A673 (cell line): ENCODE measurements around the gene CCDC116. TPM values are rescaled to one million over a fixed set of nuclear protein-coding genes. Genes with fewer than 3 reads are reported as not detected.
"Not testable (repeated sequence)": the region's sequence is repeated elsewhere in the genome, so short reads cannot be mapped to it uniquely, and the experiment has no call there.

Experiments used
- BruUV-seq: library from RNA; stranded (reverse); fragments of 400-500 nt; replicated peaks from 2 replicates; lab custom pipeline; 2021; lab: Mats Ljungman, UMichigan
- CTCF ChIA-PET: fragments of 300-600 bp; sonication (Branson Sonifier 250); formaldehyde crosslinking; loops from one replicate; lab custom pipeline; 2022; ENCODE audit warnings: antibody characterized with exemption; lab: Charles Lee
- POLR2A ChIA-PET: fragments of 300-600 bp; sonication (Branson Sonifier 250); formaldehyde crosslinking; loops from one replicate; lab custom pipeline; 2022; ENCODE audit warnings: antibody characterized with exemption; ENCODE audit not compliant: low non-redundant PET; lab: Charles Lee
- DNase-seq: peaks from one replicate; pipeline ENCODE4 v3.0.0-alpha.2; 2015; ENCODE audit warnings: low spot score
- H3K27ac ChIP-seq: fragments of 200-600 bp; sonication (generic); 2 replicates; pipeline ENCODE4 v1.5.1; 2016; ENCODE audit warnings: mixed run types, low read depth, mild to moderate bottlenecking, mixed read lengths, antibody characterized with exemption, low read length; ENCODE audit not compliant: poor library complexity, severe bottlenecking
- H3K27me3 ChIP-seq: fragments of 200-600 bp; sonication (generic); replicated peaks from 2 replicates; pipeline ENCODE4 v1.6.1; 2017; ENCODE audit warnings: mixed run types, low read depth, mild to moderate bottlenecking, mixed read lengths, antibody characterized with exemption, low read length; ENCODE audit not compliant: insufficient read depth, poor library complexity
- H3K36me3 ChIP-seq: fragments of 200-600 bp; sonication (generic); 2 replicates; pipeline ENCODE4 v1.6.1; 2016; ENCODE audit warnings: mixed run types, mild to moderate bottlenecking, mixed read lengths, antibody characterized with exemption, low read length; ENCODE audit not compliant: insufficient read depth, poor library complexity, severe bottlenecking
- H3K4me1 ChIP-seq: fragments of 200-600 bp; sonication (generic); 2 replicates; pipeline ENCODE4 v1.6.1; 2017; ENCODE audit warnings: mixed run types, mild to moderate bottlenecking, mixed read lengths, antibody characterized with exemption, low read length; ENCODE audit not compliant: insufficient read depth, poor library complexity, severe bottlenecking
- H3K4me3 ChIP-seq: fragments of 200-600 bp; sonication (generic); 2 replicates; pipeline ENCODE4 v1.5.1; 2016; ENCODE audit warnings: low read depth, mixed run types, mild to moderate bottlenecking, mixed read lengths, low read length; ENCODE audit not compliant: poor library complexity, severe bottlenecking
- H3K9me3 ChIP-seq: fragments of 200-600 bp; sonication (generic); 2 replicates; pipeline ENCODE4 v1.6.1; 2016; ENCODE audit warnings: mixed run types, low read depth, mild to moderate bottlenecking, mixed read lengths, antibody characterized with exemption, low read length; ENCODE audit not compliant: poor library complexity, severe bottlenecking
- CTCF ChIP-seq: fragments of 300-800, 200-600 bp; sonication (generic); conservative IDR thresholded peaks from 2 replicates; pipeline ENCODE4 v1.5.1; 2017; ENCODE audit warnings: low read depth, mild to moderate bottlenecking, antibody characterized with exemption, low read length, moderate library complexity, mixed read lengths
- EZH2 ChIP-seq: fragments of 200-600 bp; sonication (generic); IDR thresholded peaks from 2 replicates; pipeline ENCODE4 v1.6.1; 2017; ENCODE audit warnings: borderline replicate concordance, low read depth, mild to moderate bottlenecking, mixed read lengths, antibody characterized with exemption, low read length; ENCODE audit not compliant: poor library complexity, severe bottlenecking
- intact Hi-C: fragments of 100-400 bp; cut with micrococcal nuclease; formaldehyde crosslinking; loops from one replicate; pipeline ENCODE4 v1.10.0; 2022; ENCODE audit not compliant: unreplicated experiment
- total RNA-seq: library from RNA; stranded (reverse); gene quantifications from 2 replicates; pipeline ENCODE4 v1.2.3, GENCODE V29; 2021

Gene CCDC116
- total RNA-seq, 1 experiment from 2014 or later, result 1.3 TPM

GRCh38 chr22:21636629-21637218, 4.2 kb downstream of the CCDC116 start:
- no peak overlapping the region for H3K27ac ChIP-seq
- no peak overlapping the region for H3K4me3 ChIP-seq
- ChIA-PET POLR2A (no interaction called here), CTCF (no interaction called here)
- peaks cover 7% of the 10 kb centered on the region for H3K4me1 ChIP-seq
- H3K27me3 ChIP-seq, result no peaks in the 10 kb centered on the region
- no peak for DNase-seq
- H3K9me3 ChIP-seq, result no peaks in the 10 kb centered on the region
- intact Hi-C loops, result no loop called here
- no TSS peak for BruUV-seq
- H3K36me3 ChIP-seq, result no peaks in the 10 kb centered on the region
- TF ChIP-seq CTCF (no peak), EZH2 (no peak)

GRCh38 chr22:21637450-21637849, 4.9 kb downstream of the CCDC116 start:
- H3K27ac ChIP-seq, H3K9me3 ChIP-seq, BruUV-seq, POLR2A ChIA-PET, H3K4me1 ChIP-seq, H3K27me3 ChIP-seq, H3K36me3 ChIP-seq, H3K4me3 ChIP-seq, DNase-seq, CTCF ChIA-PET, intact Hi-C loops: not testable (repeated sequence)

GRCh38 chr22:21639359-21639758, 6.8 kb downstream of the CCDC116 start:
- POLR2A ChIA-PET, result no interaction called here
- no peak overlapping the region for H3K4me3 ChIP-seq
- no peak overlapping the region for H3K27ac ChIP-seq
- no peaks in the 10 kb centered on the region for H3K9me3 ChIP-seq
- no peaks in the 10 kb centered on the region for H3K27me3 ChIP-seq
- TF ChIP-seq EZH2 (no peak), CTCF (no peak)
- H3K36me3 ChIP-seq, result no peaks in the 10 kb centered on the region
- no peak for DNase-seq
- H3K4me1 ChIP-seq, result peaks cover 13% of the 10 kb centered on the region
- CTCF ChIA-PET, result no interaction called here
- intact Hi-C loops, result no loop called here
- no TSS peak for BruUV-seq

GRCh38 chr22:21640810-21641209, 8.2 kb downstream of the CCDC116 start:
- Histone ChIP-seq H3K4me1 (peaks cover 13% of the 10 kb centered on the region), H3K36me3 (no peaks in the 10 kb centered on the region), H3K9me3 (no peaks in the 10 kb centered on the region), H3K4me3 (no peak overlapping the region), H3K27ac (no peak overlapping the region), H3K27me3 (no peaks in the 10 kb centered on the region)
- TF ChIP-seq CTCF, result no peak
- no peak for TF ChIP-seq EZH2
- no TSS peak for BruUV-seq
- intact Hi-C loops, result no loop called here
- POLR2A ChIA-PET, result no interaction called here
- DNase-seq, result no peak
- CTCF ChIA-PET, result no interaction called here
